SH-SY5Y (cell line): Measurements from ENCODE around the gene AGBL1.

Experiments used
- GATA2 ChIP-seq: IDR thresholded peaks from 2 replicates; pipeline ENCODE4 v1.6.1; 2011; ENCODE audit warnings: mild to moderate bottlenecking, low read depth, low read length
- GATA3 ChIP-seq: IDR thresholded peaks from 2 replicates; pipeline ENCODE4 v1.6.1; 2011; ENCODE audit warnings: low read depth, mild to moderate bottlenecking, low read length, moderate library complexity

GRCh38 chr15:86444527-86444926, 364.9 kb downstream of the AGBL1 start:
- TF ChIP-seq GATA2 (no peak), GATA3 (no peak)
